Uterus (tissue), 4 donors: ENCODE data around the gene NME4. TPM values are rescaled to one million over a fixed set of nuclear protein-coding genes. Genes with fewer than 3 reads are reported as not detected.

Experiments
- DNase-seq, 2 donors: peaks; one replicate each; pipeline ENCODE4 v3.0.0-alpha.2; 2019 to 2020
- H3K27ac ChIP-seq, 2 donors: fragments of 200-600 bp; sonication (generic); 1 replicate in 1 of 2; 2 replicates in 1 of 2; pipeline ENCODE4 v1.5.1; 2016 to 2018
- H3K27me3 ChIP-seq, 2 donors: fragments of 200-600 bp; sonication (generic); one replicate each; pipeline ENCODE4 v1.5.1; 2018 to 2019; ENCODE audit warnings: control low read depth in 1 of 2
- H3K36me3 ChIP-seq, 2 donors: fragments of 200-600 bp; sonication (generic); one replicate each; pipeline ENCODE4 v1.5.1; 2019; ENCODE audit warnings: control low read depth in 1 of 2
- H3K4me1 ChIP-seq, 2 donors: fragments of 200-600 bp; sonication (generic); one replicate each; pipeline ENCODE4 v1.5.1; 2018 to 2019; ENCODE audit warnings: control low read depth in 1 of 2
- H3K4me3 ChIP-seq, 2 donors: fragments of 200-600 bp; sonication (generic); 1 replicate in 1 of 2; 2 replicates in 1 of 2; pipeline ENCODE4 v1.5.1; 2018 to 2019; ENCODE audit warnings: mild to moderate bottlenecking in 1 of 2
- H3K9me3 ChIP-seq, 2 donors: fragments of 200-600 bp; sonication (generic); one replicate each; pipeline ENCODE4 v1.5.1; 2019; ENCODE audit warnings: control low read depth in 1 of 2
- CTCF ChIP-seq, 4 experiments: fragments of 200-600 bp in 2 of 4; fragments of 450-650 bp in 2 of 4; sonication (generic) in 2 of 4; IDR thresholded peaks; one replicate each; pipeline ENCODE4 v1.5.1; 2016 to 2019; ENCODE audit warnings: antibody characterized with exemption in 4 of 4, mild to moderate bottlenecking in 2 of 4, moderate library complexity in 1 of 4
- POLR2A ChIP-seq, 2 donors: fragments of 450-650 bp; IDR thresholded peaks; one replicate each; pipeline ENCODE4 v1.6.1; 2016; ENCODE audit warnings: antibody characterized with exemption in 2 of 2, mild to moderate bottlenecking in 1 of 2, moderate library complexity in 1 of 2
- intact Hi-C: fragments of 100-400 bp; cut with DNase I; formaldehyde crosslinking; loops from one replicate; pipeline ENCODE4 v1.15.1; 2023; ENCODE audit warnings: low total_unique reads
- total RNA-seq, 4 donors: library from RNA; depleted of rRNA in 3 of 4; stranded (reverse); fragments of >200 nt in 3 of 4; gene quantifications; one replicate each; pipeline versions ENCODE4 v1.1.0 to v1.2.4, GENCODE V29; 2014 to 2023
- donor health status: DM: yes; HTN: yes; CAD: no.

NME4 gene
- total RNA-seq, 4 donors from 2014 or later = 37.3 to 77.6 (median 62.2) TPM

DNA sequence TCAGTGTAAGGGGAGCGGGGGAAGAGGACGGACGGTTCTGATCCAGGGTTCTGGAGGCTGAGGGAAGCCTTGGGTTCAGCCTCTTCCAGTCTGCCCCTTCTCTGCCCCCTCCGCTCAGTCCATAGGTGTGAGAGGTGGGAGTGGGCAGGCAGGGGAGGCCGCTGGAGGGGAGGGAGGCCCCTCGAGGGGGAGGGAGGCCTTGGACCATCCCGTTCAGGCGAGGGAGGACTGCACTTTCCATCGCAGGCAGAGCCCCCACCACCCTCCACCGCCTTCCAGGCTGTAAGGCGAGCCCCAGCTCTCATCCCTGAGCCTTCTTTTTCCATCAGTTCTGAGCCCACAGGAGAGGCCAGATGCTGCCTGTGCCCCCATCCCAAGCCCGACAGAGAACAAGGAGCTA, 40.3 kb upstream of the NME4 start:
- Histone ChIP-seq H3K36me3 (no peaks in the 10 kb centered on the region), H3K4me3 (no peak overlapping the region), H3K9me3 (no peaks in the 10 kb centered on the region), H3K27ac (no peak overlapping the region), H3K27me3 (no peaks in the 10 kb centered on the region), H3K4me1 (no peaks in the 10 kb centered on the region)
- intact Hi-C loops = no loop called here
- TF ChIP-seq CTCF (IDR thresholded peaks at IDR 0.05) (no peak), POLR2A (IDR thresholded peaks at IDR 0.05) (no peak)
- DNase-seq = no peak

- intact Hi-C loops = no loop called here
- Histone ChIP-seq H3K4me3 (no peak overlapping the region), H3K27me3 (no peaks in the 10 kb centered on the region), H3K27ac (no peak overlapping the region), H3K36me3 (no peaks in the 10 kb centered on the region), H3K9me3 (no peaks in the 10 kb centered on the region), H3K4me1 (no peaks in the 10 kb centered on the region)
- TF ChIP-seq CTCF (IDR thresholded peaks at IDR 0.05) = no peak
- no peak for DNase-seq
Observed at GRCh38 chr16:359067-359763, 37.8 kb upstream of the NME4 start.

GRCh38 chr16:359871-360697, 36.9 kb upstream of the NME4 start:
- no peak for DNase-seq

DNA sequence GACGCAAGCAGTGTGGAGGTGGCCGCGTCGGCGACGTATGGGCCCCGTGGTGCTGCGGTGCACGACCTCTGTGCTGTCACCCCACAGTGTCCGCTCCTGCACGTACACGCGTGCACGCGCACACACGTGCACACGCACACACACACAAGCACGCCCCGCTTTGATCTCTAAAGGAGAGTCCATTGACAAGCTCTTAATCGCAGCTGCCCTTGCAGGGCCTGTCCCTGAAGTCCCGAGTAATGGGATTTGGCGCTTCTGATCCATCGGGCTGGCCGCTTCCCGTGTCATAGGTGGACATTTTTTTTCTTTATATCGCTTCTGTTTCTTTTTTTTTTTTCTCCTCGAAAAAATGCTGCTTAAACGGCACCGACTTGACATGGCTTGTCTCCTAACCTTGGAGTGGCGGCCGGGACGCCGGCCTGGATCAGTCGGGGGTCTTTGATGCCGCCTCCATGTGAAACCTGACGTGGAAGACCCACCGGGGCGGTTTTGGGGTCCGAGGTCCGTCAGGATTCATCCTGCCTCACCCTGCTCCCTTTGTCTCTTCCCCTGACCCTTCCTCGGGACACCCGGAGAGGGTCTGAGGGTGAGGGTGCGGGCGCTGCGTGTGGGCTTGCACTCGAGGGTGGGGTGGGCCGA, 36.2 kb upstream of the NME4 start:
- intact Hi-C loops = no loop called here
- H3K36me3 ChIP-seq = no peaks in the 10 kb centered on the region

More at GRCh38 chr16:359871-360697, 36.9 kb upstream of the NME4 start:
- Histone ChIP-seq H3K4me3 (no peak overlapping the region), H3K36me3 (no peaks in the 10 kb centered on the region), H3K27me3 (no peaks in the 10 kb centered on the region), H3K4me1 (no peaks in the 10 kb centered on the region), H3K9me3 (no peaks in the 10 kb centered on the region), H3K27ac (no peak overlapping the region)
- intact Hi-C loops = no loop called here
- no peak for TF ChIP-seq CTCF (IDR thresholded peaks at IDR 0.05)
- TF ChIP-seq POLR2A (IDR thresholded peaks at IDR 0.05) = no peak

More for the DNA sequence above, 36.2 kb upstream of the NME4 start:
- no peak for DNase-seq
- no peaks in the 10 kb centered on the region for H3K27me3 ChIP-seq
- no peaks in the 10 kb centered on the region for H3K9me3 ChIP-seq
- no peak overlapping the region for H3K27ac ChIP-seq
- no peak overlapping the region for H3K4me3 ChIP-seq
- TF ChIP-seq POLR2A (IDR thresholded peaks at IDR 0.05) (no peak), CTCF (IDR thresholded peaks at IDR 0.05) (no peak)
- H3K4me1 ChIP-seq = no peaks in the 10 kb centered on the region
